ENCODE results near the gene OR2D3.

DNA sequence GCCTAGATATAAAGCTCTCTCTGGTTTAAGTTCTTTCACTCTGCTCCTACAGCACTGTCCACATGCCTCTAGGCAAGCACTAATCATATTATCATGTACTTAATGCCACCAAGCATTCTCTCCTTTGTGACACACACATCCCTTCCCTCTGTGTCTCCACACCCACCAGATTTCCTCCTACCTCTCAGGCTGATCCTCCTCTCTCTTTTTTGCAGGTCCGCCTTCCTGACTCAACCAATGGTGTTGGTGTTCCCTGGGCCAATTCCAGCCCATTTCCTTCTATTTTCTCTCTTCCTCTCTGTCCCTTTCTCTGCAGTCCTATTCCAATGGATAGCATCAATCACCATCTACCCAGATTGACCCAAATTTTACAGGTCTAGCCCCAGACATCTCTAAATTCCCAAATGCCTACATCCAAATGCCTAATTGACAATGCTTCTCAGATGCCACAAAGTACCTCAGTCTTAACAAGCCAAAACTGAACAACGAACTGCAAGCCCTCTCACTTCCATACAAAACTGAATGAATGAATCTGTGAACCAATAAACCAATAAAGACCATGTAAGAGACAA is 4.9 kb downstream of the OR2D3 start:
- TF ChIP-seq GATA2 (IDR thresholded peaks at IDR 0.05; ENCODE audit: low read depth, low read length) (no peak), GATA3 (IDR thresholded peaks at IDR 0.05; ENCODE audit: low read depth, low read length) (no peak)

Measured in SH-SY5Y (cell line).